H1 (cell line): Measurements from ENCODE around the gene OR4F6.

Source experiments
- EZH2 ChIP-seq: fragments of 200-600 bp; sonication (generic); IDR thresholded peaks from 2 replicates; pipeline ENCODE4 v1.7.1; 2012; ENCODE audit warnings: low read depth, mild to moderate bottlenecking, moderate library complexity, low read length, inconsistent platforms; ENCODE audit not compliant: severe bottlenecking
- SIRT6 ChIP-seq: IDR thresholded peaks from one replicate; pipeline ENCODE4 v1.7.1; 2012; ENCODE audit warnings: low read length, inconsistent platforms
- TAF7 ChIP-seq: optimal IDR thresholded peaks from 2 replicates; pipeline ENCODE3; 2011; ENCODE audit warnings: low read depth, mild to moderate bottlenecking, inconsistent platforms, low read length, moderate library complexity, borderline replicate concordance
- YY1 ChIP-seq: IDR thresholded peaks from 2 replicates; pipeline ENCODE4 v1.6.1; 2011; ENCODE audit warnings: low read depth, mild to moderate bottlenecking, low read length
- TF ChIP-seq, protein P1 (sequence below), 3 experiments: IDR thresholded peaks; 1 replicate in 2 of 3; 2 replicates in 1 of 3; pipeline versions ENCODE4 v1.5.1 to v1.6.1; 2011; ENCODE audit warnings: low read length in 3 of 3, mild to moderate bottlenecking in 3 of 3, inconsistent platforms in 2 of 3, low read depth in 1 of 3, moderate library complexity in 1 of 3; ENCODE audit not compliant: insufficient read depth in 1 of 3; ENCODE audit errors: control extremely low read depth in 1 of 3
- TF ChIP-seq, protein P2 (sequence below): IDR thresholded peaks from 2 replicates; pipeline ENCODE4 v1.6.1; 2012; ENCODE audit warnings: low read length, inconsistent platforms

DNA sequence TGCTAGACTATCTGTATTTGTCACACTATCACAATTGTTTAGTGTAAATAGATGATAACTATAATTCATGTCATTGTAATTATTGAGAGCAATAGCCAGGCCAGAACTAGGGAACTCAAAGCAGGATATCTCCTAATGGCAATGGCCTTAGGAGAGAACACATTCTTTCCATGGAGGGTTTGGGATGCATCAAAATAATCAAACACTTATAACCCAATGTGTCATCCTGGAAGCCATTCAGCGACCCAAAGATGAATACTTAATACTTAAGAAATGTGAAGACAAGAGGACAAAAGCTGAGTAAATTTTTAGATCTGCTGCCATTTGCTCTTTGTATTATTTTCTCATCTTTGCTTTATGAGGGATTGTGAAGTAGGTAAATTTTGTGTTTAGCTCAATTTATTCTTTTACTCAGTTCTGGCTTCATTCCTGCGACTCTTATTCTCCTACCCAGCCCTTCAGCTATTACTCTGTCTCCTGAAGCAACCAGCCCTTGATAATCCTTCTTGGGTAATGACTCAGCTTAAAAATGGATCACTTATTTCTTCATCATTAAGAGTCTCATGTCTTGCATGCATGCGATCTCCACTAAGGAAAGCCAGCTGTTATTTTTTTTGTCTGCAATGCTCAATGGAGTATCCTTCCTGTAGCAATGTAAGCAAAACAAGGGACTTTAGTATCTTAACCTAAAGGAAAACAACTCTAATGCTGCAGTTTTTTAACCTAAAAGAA is 10.7 kb downstream of the OR4F6 start:
- TF ChIP-seq EZH2: no peak
- TF ChIP-seq, protein P1, sequence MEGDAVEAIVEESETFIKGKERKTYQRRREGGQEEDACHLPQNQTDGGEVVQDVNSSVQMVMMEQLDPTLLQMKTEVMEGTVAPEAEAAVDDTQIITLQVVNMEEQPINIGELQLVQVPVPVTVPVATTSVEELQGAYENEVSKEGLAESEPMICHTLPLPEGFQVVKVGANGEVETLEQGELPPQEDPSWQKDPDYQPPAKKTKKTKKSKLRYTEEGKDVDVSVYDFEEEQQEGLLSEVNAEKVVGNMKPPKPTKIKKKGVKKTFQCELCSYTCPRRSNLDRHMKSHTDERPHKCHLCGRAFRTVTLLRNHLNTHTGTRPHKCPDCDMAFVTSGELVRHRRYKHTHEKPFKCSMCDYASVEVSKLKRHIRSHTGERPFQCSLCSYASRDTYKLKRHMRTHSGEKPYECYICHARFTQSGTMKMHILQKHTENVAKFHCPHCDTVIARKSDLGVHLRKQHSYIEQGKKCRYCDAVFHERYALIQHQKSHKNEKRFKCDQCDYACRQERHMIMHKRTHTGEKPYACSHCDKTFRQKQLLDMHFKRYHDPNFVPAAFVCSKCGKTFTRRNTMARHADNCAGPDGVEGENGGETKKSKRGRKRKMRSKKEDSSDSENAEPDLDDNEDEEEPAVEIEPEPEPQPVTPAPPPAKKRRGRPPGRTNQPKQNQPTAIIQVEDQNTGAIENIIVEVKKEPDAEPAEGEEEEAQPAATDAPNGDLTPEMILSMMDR (IDR thresholded peaks at IDR 0.05; ENCODE audit: control extremely low read depth in 1 of 3, insufficient read depth in 1 of 3, low read depth in 1 of 3, low read length in 3 of 3): no peak
- TF ChIP-seq, protein P2, sequence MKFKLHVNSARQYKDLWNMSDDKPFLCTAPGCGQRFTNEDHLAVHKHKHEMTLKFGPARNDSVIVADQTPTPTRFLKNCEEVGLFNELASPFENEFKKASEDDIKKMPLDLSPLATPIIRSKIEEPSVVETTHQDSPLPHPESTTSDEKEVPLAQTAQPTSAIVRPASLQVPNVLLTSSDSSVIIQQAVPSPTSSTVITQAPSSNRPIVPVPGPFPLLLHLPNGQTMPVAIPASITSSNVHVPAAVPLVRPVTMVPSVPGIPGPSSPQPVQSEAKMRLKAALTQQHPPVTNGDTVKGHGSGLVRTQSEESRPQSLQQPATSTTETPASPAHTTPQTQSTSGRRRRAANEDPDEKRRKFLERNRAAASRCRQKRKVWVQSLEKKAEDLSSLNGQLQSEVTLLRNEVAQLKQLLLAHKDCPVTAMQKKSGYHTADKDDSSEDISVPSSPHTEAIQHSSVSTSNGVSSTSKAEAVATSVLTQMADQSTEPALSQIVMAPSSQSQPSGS: no peak
- TF ChIP-seq YY1: no peak
- TF ChIP-seq SIRT6: no peak
- TF ChIP-seq TAF7: no peak
